Measurements from ENCODE around the gene WNT3A. TPM values are rescaled to one million over a fixed set of nuclear protein-coding genes. Genes with fewer than 3 reads are reported as not detected.

Gene WNT3A
- total RNA-seq, 2 donors from 2014 or later: not detected

- no peak for ATAC-seq
- H3K9me3 Mint-ChIP-seq: no peaks in the 10 kb centered on the region
- no peaks in the 10 kb centered on the region for H3K36me3 Mint-ChIP-seq
- no peak for DNase-seq (ENCODE audit: low spot score)
- H3K4me1 Mint-ChIP-seq (ENCODE audit: low read depth in 2 of 2): peaks cover 5 to 8% of the 10 kb centered on the region in 2 donors
- no peak overlapping the region for H3K4me3 Mint-ChIP-seq
- H3K27me3 Mint-ChIP-seq: peaks cover 17 to 19% of the 10 kb centered on the region in 2 donors
- H3K27ac Mint-ChIP-seq: no peak overlapping the region
Measured at GRCh38 chr1:228064741-228065542, 58.1 kb downstream of the WNT3A start.

DNA sequence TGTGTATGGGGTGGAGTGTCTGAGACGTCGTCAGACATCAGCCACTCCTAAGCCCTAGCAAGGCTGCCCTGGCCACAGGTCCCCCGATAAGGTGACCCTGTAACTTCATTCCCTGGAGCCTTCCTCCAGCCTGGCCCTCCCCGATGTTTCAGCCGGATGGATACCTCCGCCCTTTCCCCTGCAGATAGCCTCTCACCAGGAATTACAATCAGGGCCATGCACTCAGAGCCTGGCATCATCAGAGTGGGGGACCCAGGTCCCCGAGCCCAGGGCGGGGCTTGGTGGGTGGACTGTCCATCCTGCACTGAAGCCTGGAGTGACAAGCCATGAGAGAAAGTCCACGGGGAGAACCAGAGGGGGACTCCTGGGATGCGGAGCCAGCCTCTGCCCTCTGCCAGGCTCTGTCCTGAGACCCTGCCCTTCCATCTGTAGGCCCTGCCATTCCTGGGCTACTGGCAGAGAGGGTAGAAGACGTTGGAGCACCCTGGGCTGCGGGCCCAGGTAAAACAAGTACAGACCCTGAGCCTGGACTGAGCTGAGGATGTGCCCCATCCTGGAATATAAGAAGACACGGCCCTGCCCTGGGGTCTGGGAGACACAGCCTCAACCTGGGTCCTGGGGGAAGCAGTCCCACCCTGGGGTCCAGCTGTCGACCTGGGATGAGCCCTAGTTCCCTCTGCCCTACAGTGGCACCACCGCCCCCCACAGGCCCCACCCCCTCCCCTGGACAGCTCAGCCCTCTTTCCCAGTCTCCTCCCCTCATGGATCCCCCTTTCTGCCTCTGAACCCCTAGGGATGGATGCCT, 58.9 kb downstream of the WNT3A start:
- Mint-ChIP-seq H3K4me3 (no peak overlapping the region), H3K27me3 (peaks cover 17 to 19% of the 10 kb centered on the region in 2 donors), H3K4me1 (ENCODE audit: low read depth in 2 of 2) (peaks cover 5% of the 10 kb centered on the region in 2 donors), H3K9me3 (no peaks in the 10 kb centered on the region), H3K36me3 (no peaks in the 10 kb centered on the region), H3K27ac (no peak overlapping the region)
- DNase-seq (ENCODE audit: low spot score) (no peak), ATAC-seq (no peak)

DNA sequence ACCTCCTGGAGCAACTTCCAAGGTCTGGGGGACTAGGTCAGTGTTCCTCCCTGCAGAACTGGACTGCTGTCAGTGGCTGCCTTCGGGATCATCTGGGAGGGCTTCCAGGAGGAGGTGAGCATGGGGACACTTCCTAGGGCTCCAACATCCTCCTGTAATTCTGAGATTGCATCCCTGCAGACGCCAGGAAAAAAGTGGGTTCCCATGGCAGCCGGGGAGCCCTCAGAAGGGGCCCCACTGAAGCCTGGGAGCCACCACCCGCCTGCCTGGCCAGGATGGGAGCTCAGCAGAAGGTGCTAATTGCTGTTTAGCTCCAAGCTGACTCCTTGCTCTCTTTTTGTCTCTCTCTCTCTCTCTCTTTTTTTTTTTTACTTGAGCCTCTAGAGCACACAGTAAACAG, 59.6 kb downstream of the WNT3A start:
- H3K27me3 Mint-ChIP-seq: peaks cover 10 to 14% of the 10 kb centered on the region in 2 donors
- no peaks in the 10 kb centered on the region for H3K36me3 Mint-ChIP-seq
- ATAC-seq (no peak), DNase-seq (ENCODE audit: low spot score) (no peak)
- H3K4me3 Mint-ChIP-seq: no peak overlapping the region
- no peaks in the 10 kb centered on the region for H3K9me3 Mint-ChIP-seq
- no peaks in the 10 kb centered on the region for H3K4me1 Mint-ChIP-seq (ENCODE audit: low read depth in 2 of 2)
- no peak overlapping the region for H3K27ac Mint-ChIP-seq

DNA sequence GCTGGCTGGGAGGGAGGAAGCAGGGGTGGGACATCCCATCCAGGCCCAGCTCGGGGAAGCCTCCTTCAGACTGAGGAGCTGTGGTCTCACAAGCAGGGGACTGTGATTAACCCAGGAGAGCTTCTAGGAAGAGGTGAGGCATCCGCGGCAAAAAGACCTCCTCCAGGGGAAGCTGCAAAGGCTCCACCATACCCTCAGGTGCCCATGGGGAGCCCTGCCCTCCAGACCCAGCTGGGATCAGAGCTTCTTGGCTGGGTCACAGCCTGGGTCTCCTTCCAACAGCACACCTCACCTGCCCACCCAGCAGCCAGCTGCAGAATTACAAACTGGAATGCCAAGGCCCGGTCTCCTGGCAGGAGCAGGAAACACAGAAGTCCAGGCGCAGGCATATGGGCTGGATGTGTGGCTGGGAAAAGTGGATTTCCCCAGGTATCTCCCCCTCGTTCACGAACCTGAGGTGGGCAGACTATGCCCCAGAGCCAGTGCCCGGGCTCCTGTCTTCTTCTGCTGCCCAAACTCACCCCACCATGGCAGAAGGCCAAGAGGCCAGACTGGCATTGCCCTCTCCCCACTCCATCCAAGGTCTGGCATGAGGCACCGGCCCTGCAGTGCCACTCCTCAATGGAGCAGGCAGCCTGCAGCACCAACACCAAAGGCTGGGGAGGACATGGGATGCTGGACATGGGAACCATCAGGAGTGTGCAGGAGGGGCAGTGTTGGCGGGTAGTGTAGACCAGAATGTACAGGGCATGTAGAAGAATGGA, 60.3 kb downstream of the WNT3A start:
- ATAC-seq (no peak), DNase-seq (ENCODE audit: low spot score) (no peak)
- no peaks in the 10 kb centered on the region for H3K36me3 Mint-ChIP-seq
- no peaks in the 10 kb centered on the region for H3K4me1 Mint-ChIP-seq (ENCODE audit: low read depth in 2 of 2)
- H3K27ac Mint-ChIP-seq: no peak overlapping the region
- H3K4me3 Mint-ChIP-seq: no peak overlapping the region
- peaks cover 9 to 14% of the 10 kb centered on the region in 2 donors for H3K27me3 Mint-ChIP-seq
- no peaks in the 10 kb centered on the region for H3K9me3 Mint-ChIP-seq

DNA sequence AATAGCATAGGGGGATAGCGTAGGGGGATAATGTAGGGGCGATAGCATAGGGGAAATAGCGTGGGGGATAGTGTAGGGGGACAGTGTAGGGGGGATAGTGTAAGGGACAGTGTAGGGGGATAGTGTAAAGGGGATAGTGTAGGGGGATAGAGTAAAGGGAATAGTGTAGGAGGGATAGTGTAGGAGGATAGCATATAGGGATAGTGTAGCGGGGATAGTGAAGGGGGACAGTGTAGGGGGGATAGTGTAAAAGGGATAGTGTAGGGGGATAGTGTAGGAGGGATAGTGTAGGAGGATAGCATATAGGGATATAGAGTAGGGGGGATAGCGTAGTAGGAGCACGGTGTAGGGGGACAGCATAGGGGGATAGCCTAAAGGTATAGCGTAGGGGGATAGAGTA, 61.6 kb downstream of the WNT3A start:
- Mint-ChIP-seq H3K4me1 (ENCODE audit: low read depth in 2 of 2) (peaks cover 0 to 5% of the 10 kb centered on the region in 2 donors), H3K4me3 (no peak overlapping the region), H3K9me3 (no peaks in the 10 kb centered on the region), H3K27ac (no peak overlapping the region), H3K36me3 (no peaks in the 10 kb centered on the region), H3K27me3 (peaks cover 9 to 14% of the 10 kb centered on the region in 2 donors)
- ATAC-seq (no peak), DNase-seq (ENCODE audit: low spot score) (no peak)

DNA sequence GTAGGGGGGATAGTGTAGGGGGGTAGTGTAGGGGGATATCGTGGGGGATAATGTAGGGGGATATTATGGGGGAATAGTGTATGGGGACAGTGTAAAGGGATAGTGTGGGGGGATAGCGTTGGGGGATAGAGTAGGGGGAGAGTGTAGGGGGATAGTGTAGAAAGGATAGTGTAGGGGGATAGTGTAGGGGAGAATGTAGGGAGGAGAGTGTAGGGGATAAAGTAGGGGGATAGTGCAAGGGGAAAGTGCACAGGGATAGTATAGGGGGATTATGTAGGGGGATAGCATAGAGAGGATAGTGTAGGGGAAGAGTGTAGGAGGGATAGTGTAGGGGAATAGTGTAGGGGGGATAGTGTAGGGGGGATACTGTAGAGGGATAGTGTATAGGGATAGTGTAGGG, 63.4 kb downstream of the WNT3A start:
- H3K27me3 Mint-ChIP-seq: peaks cover 9 to 14% of the 10 kb centered on the region in 2 donors
- H3K4me3 Mint-ChIP-seq: no peak overlapping the region
- H3K9me3 Mint-ChIP-seq: no peaks in the 10 kb centered on the region
- ATAC-seq: no peak
- H3K27ac Mint-ChIP-seq: no peak overlapping the region
- no peak for DNase-seq (ENCODE audit: low spot score)
- H3K36me3 Mint-ChIP-seq: no peaks in the 10 kb centered on the region
- peaks cover 0 to 8% of the 10 kb centered on the region in 2 donors for H3K4me1 Mint-ChIP-seq (ENCODE audit: low read depth in 2 of 2)

DNA sequence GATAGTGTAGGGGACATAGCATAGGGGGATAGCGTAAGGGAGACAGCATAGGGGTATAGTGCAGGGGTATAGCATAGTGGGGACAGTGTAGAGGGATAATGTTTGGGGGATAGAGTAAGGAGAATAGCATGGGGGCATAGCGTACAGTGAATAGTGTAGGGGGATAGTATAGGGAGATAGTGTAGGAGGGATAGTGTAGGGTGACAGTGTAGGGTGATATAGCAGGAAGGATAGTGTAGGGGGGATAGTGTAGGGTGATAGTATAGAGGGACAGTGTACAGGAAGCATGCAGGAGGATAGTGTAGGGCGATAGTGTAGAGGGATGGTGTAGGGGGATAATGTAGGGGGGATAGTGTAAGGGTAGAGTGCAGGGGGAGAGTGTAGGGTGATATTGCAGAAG, 64.1 kb downstream of the WNT3A start:
- peaks cover 0 to 8% of the 10 kb centered on the region in 2 donors for H3K4me1 Mint-ChIP-seq (ENCODE audit: low read depth in 2 of 2)
- ATAC-seq (peak in 1 of 2 donors; percentile 16), DNase-seq (ENCODE audit: low spot score) (no peak)
- no peaks in the 10 kb centered on the region for H3K36me3 Mint-ChIP-seq
- H3K27ac Mint-ChIP-seq: no peak overlapping the region
- no peak overlapping the region for H3K4me3 Mint-ChIP-seq
- peaks cover 9% of the 10 kb centered on the region in 2 donors for H3K27me3 Mint-ChIP-seq
- no peaks in the 10 kb centered on the region for H3K9me3 Mint-ChIP-seq

GRCh38 chr1:228071839-228072657, 65.2 kb downstream of the WNT3A start:
- ATAC-seq: peak; percentile 13 to 29
- peaks cover 0 to 5% of the 10 kb centered on the region in 2 donors for H3K27me3 Mint-ChIP-seq
- no peaks in the 10 kb centered on the region for H3K9me3 Mint-ChIP-seq

GRCh38 chr1:228072658-228073043, 65.9 kb downstream of the WNT3A start:
- ATAC-seq (no peak), DNase-seq (ENCODE audit: low spot score) (no peak)
- peaks cover 0 to 8% of the 10 kb centered on the region in 2 donors for H3K4me1 Mint-ChIP-seq (ENCODE audit: low read depth in 2 of 2)
- peaks cover 0 to under 1% of the 10 kb centered on the region in 2 donors for H3K27me3 Mint-ChIP-seq
- H3K4me3 Mint-ChIP-seq: no peak overlapping the region
- no peak overlapping the region for H3K27ac Mint-ChIP-seq
- no peaks in the 10 kb centered on the region for H3K9me3 Mint-ChIP-seq
- no peaks in the 10 kb centered on the region for H3K36me3 Mint-ChIP-seq

More at GRCh38 chr1:228071839-228072657, 65.2 kb downstream of the WNT3A start:
- peaks cover 0 to 8% of the 10 kb centered on the region in 2 donors for H3K4me1 Mint-ChIP-seq (ENCODE audit: low read depth in 2 of 2)
- no peak for DNase-seq (ENCODE audit: low spot score)
- H3K27ac Mint-ChIP-seq: no peak overlapping the region
- H3K36me3 Mint-ChIP-seq: no peaks in the 10 kb centered on the region
- H3K4me3 Mint-ChIP-seq: no peak overlapping the region

GRCh38 chr1:228073061-228073856, 66.5 kb downstream of the WNT3A start:
- ATAC-seq (no peak), DNase-seq (ENCODE audit: low spot score) (no peak)
- Mint-ChIP-seq H3K27ac (no peak overlapping the region), H3K9me3 (no peaks in the 10 kb centered on the region), H3K4me1 (ENCODE audit: low read depth in 2 of 2) (peaks cover 0 to 8% of the 10 kb centered on the region in 2 donors), H3K4me3 (no peak overlapping the region), H3K27me3 (no peaks in the 10 kb centered on the region), H3K36me3 (no peaks in the 10 kb centered on the region)

GRCh38 chr1:228073857-228074545, 67.2 kb downstream of the WNT3A start:
- no peak for ATAC-seq
- Mint-ChIP-seq H3K9me3 (no peaks in the 10 kb centered on the region), H3K27me3 (no peaks in the 10 kb centered on the region), H3K27ac (no peak overlapping the region), H3K4me1 (ENCODE audit: low read depth in 2 of 2) (peaks cover 0 to 8% of the 10 kb centered on the region in 2 donors), H3K36me3 (no peaks in the 10 kb centered on the region), H3K4me3 (no peak overlapping the region)
- DNase-seq (ENCODE audit: low spot score): no peak

Data from natural killer cell treated with Interleukin-12 subunit alpha and Interleukin-12 subunit beta and Interleukin-15 and Interleukin-18, amount 100 ng/mL, for 72 hours (primary cell).